HUES6 (cell line): Measurements from ENCODE around the gene OR5B12.

ENCODE experiments used
- H3K27ac ChIP-seq: 2 replicates; pipeline ENCODE4 v1.7.0; 2013; ENCODE audit warnings: low read depth, mild to moderate bottlenecking, low read length, inconsistent platforms
- H3K27me3 ChIP-seq: 2 replicates; pipeline ENCODE4 v1.6.1; 2013; ENCODE audit warnings: low read length; ENCODE audit not compliant: control insufficient read depth, insufficient read depth
- H3K36me3 ChIP-seq: 2 replicates; pipeline ENCODE4 v1.6.1; 2013; ENCODE audit warnings: low read length; ENCODE audit not compliant: control insufficient read depth, insufficient read depth
- H3K4me1 ChIP-seq: 2 replicates; pipeline ENCODE4 v1.6.1; 2013; ENCODE audit warnings: low read length; ENCODE audit not compliant: control insufficient read depth, insufficient read depth
- H3K4me3 ChIP-seq: 2 replicates; pipeline ENCODE4 v1.5.1; 2013; ENCODE audit warnings: low read depth, low read length
- H3K9ac ChIP-seq: one replicate; pipeline ENCODE4 v1.6.1; 2013; ENCODE audit warnings: mild to moderate bottlenecking, low read length
- H3K9me3 ChIP-seq: 2 replicates; pipeline ENCODE4 v1.6.1; 2013; ENCODE audit warnings: low read depth, low read length; ENCODE audit not compliant: control insufficient read depth, insufficient read depth

The OR5B12 gene

GRCh38 chr11:58442136-58442535 is at the start of gene OR5B12:
TSS of gene OR5B12 (minus strand) at chr11:58442236. CDS start at chr11:58440151, 2,085 bp downstream.
- Histone ChIP-seq H3K4me1 (no peaks in the 10 kb centered on the region), H3K27me3 (no peaks in the 10 kb centered on the region), H3K4me3 (no peak within 1 kb of the TSS), H3K36me3 (no peaks in the 10 kb centered on the region), H3K9me3 (peaks cover 8% of the 10 kb centered on the region; the same call in 1 of the 2 replicates), H3K27ac (no peak within 1 kb of the TSS), H3K9ac (no peak within 1 kb of the TSS)

DNA sequence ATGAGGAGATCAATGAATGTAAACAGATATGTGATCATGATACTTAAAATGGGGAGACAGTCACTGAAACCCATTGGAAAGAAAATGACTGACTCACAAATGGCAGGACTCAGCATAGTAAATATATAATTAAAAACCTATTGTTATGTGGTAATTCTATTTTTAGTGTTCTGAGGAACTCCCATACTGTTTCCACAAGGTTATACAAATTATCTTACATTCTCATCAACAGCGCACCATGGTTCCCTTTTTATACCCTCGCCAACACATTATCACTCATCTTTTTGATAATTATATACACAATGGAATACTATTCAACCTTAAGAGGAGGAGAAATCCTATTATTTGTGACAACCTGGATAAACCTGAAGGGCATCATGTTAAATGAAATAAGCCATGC is 48.8 kb upstream of the OR5B12 start:
- no peak overlapping the region for H3K9ac ChIP-seq
- no peaks in the 10 kb centered on the region for H3K9me3 ChIP-seq
- H3K36me3 ChIP-seq = no peaks in the 10 kb centered on the region
- H3K4me3 ChIP-seq = no peak overlapping the region
- H3K27ac ChIP-seq = no peak overlapping the region
- no peaks in the 10 kb centered on the region for H3K4me1 ChIP-seq
- no peaks in the 10 kb centered on the region for H3K27me3 ChIP-seq

- no peak overlapping the region for H3K27ac ChIP-seq
- no peaks in the 10 kb centered on the region for H3K9me3 ChIP-seq
- no peaks in the 10 kb centered on the region for H3K4me1 ChIP-seq
- H3K4me3 ChIP-seq = no peak overlapping the region
- H3K27me3 ChIP-seq = no peaks in the 10 kb centered on the region
- H3K9ac ChIP-seq = no peak overlapping the region
- H3K36me3 ChIP-seq = no peaks in the 10 kb centered on the region
Observed at GRCh38 chr11:58487170-58487569, 45.1 kb upstream of the OR5B12 start.

GRCh38 chr11:58485961-58486360 is 43.9 kb upstream of the OR5B12 start:
- H3K4me3 ChIP-seq = no peak overlapping the region
- H3K36me3 ChIP-seq = no peaks in the 10 kb centered on the region
- H3K27ac ChIP-seq = no peak overlapping the region
- H3K9ac ChIP-seq = no peak overlapping the region
- H3K4me1 ChIP-seq = no peaks in the 10 kb centered on the region
- H3K27me3 ChIP-seq = no peaks in the 10 kb centered on the region
- H3K9me3 ChIP-seq = no peaks in the 10 kb centered on the region

DNA sequence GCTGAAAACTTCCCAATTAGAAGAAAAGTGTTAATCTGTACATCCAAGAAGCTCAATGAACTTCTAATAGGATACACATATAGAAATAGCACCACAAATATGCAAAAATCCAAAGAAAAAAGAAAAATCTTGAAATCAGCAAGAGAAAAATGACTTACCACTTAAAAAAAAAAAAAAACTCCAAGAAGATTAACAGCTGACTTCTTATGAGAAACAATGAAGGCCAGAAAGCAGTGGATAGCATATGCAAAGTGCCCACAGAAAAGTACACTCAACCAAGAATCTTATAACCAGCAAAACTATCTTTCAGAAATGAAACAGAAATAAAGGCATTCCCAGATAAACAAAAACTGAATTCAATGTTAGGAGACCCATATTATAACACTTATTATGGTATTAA is 29.9 kb upstream of the OR5B12 start:
- Histone ChIP-seq H3K9me3 (peaks cover 21% of the 10 kb centered on the region), H3K9ac (no peak overlapping the region), H3K27ac (no peak overlapping the region), H3K4me3 (no peak overlapping the region), H3K4me1 (no peaks in the 10 kb centered on the region), H3K36me3 (no peaks in the 10 kb centered on the region), H3K27me3 (no peaks in the 10 kb centered on the region)

GRCh38 chr11:58466293-58466692 is 24.3 kb upstream of the OR5B12 start:
- Histone ChIP-seq H3K9me3 (peaks cover 10% of the 10 kb centered on the region), H3K27ac (no peak overlapping the region), H3K9ac (no peak overlapping the region), H3K4me1 (no peaks in the 10 kb centered on the region), H3K36me3 (no peaks in the 10 kb centered on the region), H3K4me3 (no peak overlapping the region), H3K27me3 (no peaks in the 10 kb centered on the region)

GRCh38 chr11:58465690-58466089 is 23.7 kb upstream of the OR5B12 start:
- H3K9ac ChIP-seq = no peak overlapping the region
- H3K36me3 ChIP-seq = no peaks in the 10 kb centered on the region
- peaks cover 6% of the 10 kb centered on the region; the same call in 1 of the 2 replicates for H3K9me3 ChIP-seq
- H3K4me3 ChIP-seq = no peak overlapping the region
- H3K27me3 ChIP-seq = no peaks in the 10 kb centered on the region
- H3K4me1 ChIP-seq = no peaks in the 10 kb centered on the region
- H3K27ac ChIP-seq = no peak overlapping the region

DNA sequence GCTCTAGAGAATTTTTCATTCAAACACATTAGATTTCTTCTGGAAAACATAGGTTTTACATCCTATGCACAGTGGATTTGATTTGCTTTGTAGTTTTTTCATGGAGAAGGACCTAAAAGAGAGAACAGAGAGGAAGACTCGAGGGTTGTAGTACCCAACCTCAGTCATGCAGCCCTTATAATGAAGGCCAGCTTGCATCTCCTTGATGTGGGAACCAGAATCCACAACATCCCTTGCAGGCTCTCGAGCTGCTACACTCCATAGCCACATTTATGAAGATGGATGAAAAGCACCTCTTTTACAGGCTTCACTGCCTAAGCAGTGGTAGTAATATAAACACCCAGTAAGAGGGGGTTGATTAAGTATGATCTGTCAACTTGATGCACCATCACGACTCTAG is 9.5 kb upstream of the OR5B12 start:
- no peak overlapping the region for H3K9ac ChIP-seq
- H3K9me3 ChIP-seq = no peaks in the 10 kb centered on the region
- no peak overlapping the region for H3K4me3 ChIP-seq
- no peaks in the 10 kb centered on the region for H3K27me3 ChIP-seq
- H3K27ac ChIP-seq = no peak overlapping the region
- H3K36me3 ChIP-seq = no peaks in the 10 kb centered on the region
- no peaks in the 10 kb centered on the region for H3K4me1 ChIP-seq

DNA sequence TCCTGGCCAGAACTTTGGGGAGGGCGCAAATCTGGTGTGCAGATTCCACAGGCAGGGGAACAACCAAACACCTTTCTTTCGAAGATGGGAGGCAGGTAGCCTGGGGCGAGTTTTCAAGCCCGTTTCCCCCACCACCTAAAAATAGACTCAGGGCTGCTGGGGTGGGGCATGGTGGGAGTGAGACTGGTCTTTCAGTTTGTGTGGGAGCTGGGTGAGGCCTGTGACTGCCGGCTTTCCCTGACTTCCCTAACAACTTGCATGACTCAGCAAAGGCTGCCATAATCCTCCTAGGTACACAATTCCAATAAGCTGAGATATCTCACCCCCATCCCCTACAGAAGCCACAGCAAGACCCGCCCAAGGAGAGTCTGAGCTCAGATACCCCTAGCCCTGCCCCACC is 4.3 kb upstream of the OR5B12 start:
- no peak overlapping the region for H3K9ac ChIP-seq
- H3K4me3 ChIP-seq = no peak overlapping the region
- H3K27me3 ChIP-seq = no peaks in the 10 kb centered on the region
- H3K36me3 ChIP-seq = no peaks in the 10 kb centered on the region
- peaks cover 8% of the 10 kb centered on the region; the same call in 1 of the 2 replicates for H3K9me3 ChIP-seq
- no peaks in the 10 kb centered on the region for H3K4me1 ChIP-seq
- no peak overlapping the region for H3K27ac ChIP-seq

GRCh38 chr11:58444300-58444699 is 2.3 kb upstream of the OR5B12 start:
- Histone ChIP-seq H3K36me3 (no peaks in the 10 kb centered on the region), H3K9ac (no peak overlapping the region), H3K27me3 (no peaks in the 10 kb centered on the region), H3K27ac (no peak overlapping the region), H3K4me3 (no peak overlapping the region), H3K9me3 (peaks cover 8% of the 10 kb centered on the region; the same call in 1 of the 2 replicates), H3K4me1 (no peaks in the 10 kb centered on the region)

DNA sequence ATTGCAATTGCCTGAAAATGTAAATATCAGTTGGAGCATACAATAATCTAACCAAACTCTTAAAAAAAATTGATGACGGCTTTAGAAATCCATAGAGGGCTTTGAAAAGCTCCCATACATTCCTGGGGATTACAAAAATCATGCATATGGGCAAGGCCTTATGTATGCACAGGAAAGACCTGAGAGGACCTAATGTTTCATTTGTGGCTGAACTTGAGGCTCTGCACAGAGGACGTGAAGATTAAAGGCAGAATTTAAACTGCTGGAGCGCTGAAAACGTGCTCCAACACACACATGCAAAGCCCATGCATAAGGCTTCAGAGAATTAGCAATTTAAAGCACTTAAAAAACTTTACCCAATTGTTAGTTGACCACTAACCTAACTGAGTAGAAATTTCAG is 3.5 kb downstream of the OR5B12 start:
- H3K27me3 ChIP-seq = no peaks in the 10 kb centered on the region
- H3K36me3 ChIP-seq = no peaks in the 10 kb centered on the region
- no peaks in the 10 kb centered on the region for H3K9me3 ChIP-seq
- H3K4me3 ChIP-seq = no peak overlapping the region
- H3K9ac ChIP-seq = no peak overlapping the region
- H3K27ac ChIP-seq = no peak overlapping the region
- no peaks in the 10 kb centered on the region for H3K4me1 ChIP-seq

DNA sequence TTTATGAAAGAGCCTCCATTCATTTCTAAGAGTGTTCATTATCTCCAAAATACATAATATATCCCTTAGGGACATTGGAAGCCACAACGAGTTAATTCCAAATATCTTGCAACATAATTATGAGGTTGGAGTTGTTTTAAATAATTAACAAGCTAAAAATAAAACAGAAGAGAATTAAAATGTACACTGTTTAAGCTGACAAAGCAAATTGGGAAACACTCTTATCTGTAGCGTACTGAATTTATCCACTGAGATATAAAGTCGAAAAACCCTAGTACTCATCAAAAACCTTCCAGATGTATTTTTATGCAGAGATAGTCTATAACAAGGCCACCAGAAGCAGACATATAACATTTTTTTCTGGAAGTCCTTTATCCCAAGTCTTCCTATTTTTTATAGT is 7.8 kb downstream of the OR5B12 start:
- H3K9ac ChIP-seq = no peak overlapping the region
- no peaks in the 10 kb centered on the region for H3K36me3 ChIP-seq
- no peaks in the 10 kb centered on the region for H3K9me3 ChIP-seq
- H3K4me1 ChIP-seq = no peaks in the 10 kb centered on the region
- no peak overlapping the region for H3K4me3 ChIP-seq
- no peaks in the 10 kb centered on the region for H3K27me3 ChIP-seq
- H3K27ac ChIP-seq = no peak overlapping the region
